HepG2 (cell line): ENCODE results near the gene RUNX2.

Experiments
- CREB1 ChIP-seq, 2 experiments: fragments of 450-650 bp in 1 of 2; IDR thresholded peaks; 2 replicates each; pipeline ENCODE4 v1.6.1; 2016 to 2017; ENCODE audit warnings: control low read depth in 1 of 2, mild to moderate bottlenecking in 1 of 2, missing compliant biosample characterization in 1 of 2, missing genetic modification characterization in 1 of 2
- HDAC2 ChIP-seq: sonication (generic); formaldehyde crosslinking; IDR thresholded peaks from 2 replicates; pipeline ENCODE4 v1.4.0; 2020; ENCODE audit warnings: missing genetic modification reagents
- HNRNPLL ChIP-seq: fragments of 200-400 bp; formaldehyde crosslinking; IDR thresholded peaks from 2 replicates; pipeline ENCODE4 v1.6.1; 2017; ENCODE audit warnings: mild to moderate bottlenecking, low read depth, low read length; ENCODE audit not compliant: poor library complexity, severe bottlenecking
- RFX5 ChIP-seq: IDR thresholded peaks from 2 replicates; pipeline ENCODE4 v1.6.1; 2011; ENCODE audit warnings: low read depth, low read length, improper control_type of control experiment
- ZNF780A ChIP-seq: sonication (generic); formaldehyde crosslinking; IDR thresholded peaks from 2 replicates; pipeline ENCODE4 v1.8.0; 2022; ENCODE audit warnings: mild to moderate bottlenecking, missing genetic modification reagents, moderate library complexity
- TF ChIP-seq, protein P1 (sequence below): sonication (generic); formaldehyde crosslinking; IDR thresholded peaks from 2 replicates; pipeline ENCODE4 v1.8.0; 2022; ENCODE audit warnings: mild to moderate bottlenecking, missing genetic modification reagents; ENCODE audit not compliant: insufficient replicate concordance
- TF ChIP-seq, protein P2 (sequence below): sonication (generic); formaldehyde crosslinking; IDR thresholded peaks from 2 replicates; pipeline ENCODE4 v1.5.0; 2020; ENCODE audit warnings: missing genetic modification reagents

DNA sequence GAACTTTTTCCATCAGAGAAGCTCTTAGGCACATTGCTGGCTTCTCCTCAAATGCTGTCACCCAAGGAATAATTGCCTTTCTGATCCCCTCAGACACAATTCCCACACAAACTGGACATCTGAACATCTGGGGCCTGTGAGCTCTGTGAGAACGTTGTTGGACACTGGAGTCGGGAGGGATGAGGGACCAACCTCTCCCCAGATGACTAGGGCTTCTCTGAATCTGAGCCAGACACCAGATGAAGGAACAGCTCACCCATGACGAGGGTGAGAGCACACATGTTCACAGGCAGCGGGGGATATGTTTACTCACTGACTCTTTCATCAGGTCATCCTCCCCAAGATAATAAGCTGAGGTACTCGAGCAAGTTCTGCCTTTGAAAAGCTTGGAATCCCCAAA is 333.5 kb downstream of the RUNX2 start:
- TF ChIP-seq ZNF780A (CRISPR knock-in tag) = no peak
- TF ChIP-seq HNRNPLL = no peak
- TF ChIP-seq, protein P1, sequence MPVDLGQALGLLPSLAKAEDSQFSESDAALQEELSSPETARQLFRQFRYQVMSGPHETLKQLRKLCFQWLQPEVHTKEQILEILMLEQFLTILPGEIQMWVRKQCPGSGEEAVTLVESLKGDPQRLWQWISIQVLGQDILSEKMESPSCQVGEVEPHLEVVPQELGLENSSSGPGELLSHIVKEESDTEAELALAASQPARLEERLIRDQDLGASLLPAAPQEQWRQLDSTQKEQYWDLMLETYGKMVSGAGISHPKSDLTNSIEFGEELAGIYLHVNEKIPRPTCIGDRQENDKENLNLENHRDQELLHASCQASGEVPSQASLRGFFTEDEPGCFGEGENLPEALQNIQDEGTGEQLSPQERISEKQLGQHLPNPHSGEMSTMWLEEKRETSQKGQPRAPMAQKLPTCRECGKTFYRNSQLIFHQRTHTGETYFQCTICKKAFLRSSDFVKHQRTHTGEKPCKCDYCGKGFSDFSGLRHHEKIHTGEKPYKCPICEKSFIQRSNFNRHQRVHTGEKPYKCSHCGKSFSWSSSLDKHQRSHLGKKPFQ = no peak
- no peak for TF ChIP-seq RFX5
- no peak for TF ChIP-seq HDAC2 (CRISPR knock-in tag)
- TF ChIP-seq CREB1 (IDR thresholded peaks at IDR 0.05) = no peak
- no peak for TF ChIP-seq CREB1 (CRISPR knock-in tag; IDR thresholded peaks at IDR 0.05)
- TF ChIP-seq, protein P2, sequence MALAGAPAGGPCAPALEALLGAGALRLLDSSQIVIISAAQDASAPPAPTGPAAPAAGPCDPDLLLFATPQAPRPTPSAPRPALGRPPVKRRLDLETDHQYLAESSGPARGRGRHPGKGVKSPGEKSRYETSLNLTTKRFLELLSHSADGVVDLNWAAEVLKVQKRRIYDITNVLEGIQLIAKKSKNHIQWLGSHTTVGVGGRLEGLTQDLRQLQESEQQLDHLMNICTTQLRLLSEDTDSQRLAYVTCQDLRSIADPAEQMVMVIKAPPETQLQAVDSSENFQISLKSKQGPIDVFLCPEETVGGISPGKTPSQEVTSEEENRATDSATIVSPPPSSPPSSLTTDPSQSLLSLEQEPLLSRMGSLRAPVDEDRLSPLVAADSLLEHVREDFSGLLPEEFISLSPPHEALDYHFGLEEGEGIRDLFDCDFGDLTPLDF (CRISPR knock-in tag) = no peak
